HepG2 (cell line): ENCODE measurements around the gene UCN. TPM values are rescaled to one million over a fixed set of nuclear protein-coding genes. Genes with fewer than 3 reads are reported as not detected.

Source experiments
- FOSL2 ChIP-seq: sonication (generic); formaldehyde crosslinking; IDR thresholded peaks from 2 replicates; pipeline ENCODE4 v1.4.0; 2020; ENCODE audit warnings: missing genetic modification reagents
- FOXA1 ChIP-seq, 2 experiments: fragments of 450-650 bp in 1 of 2; sonication (generic) in 1 of 2; formaldehyde crosslinking in 1 of 2; IDR thresholded peaks; 2 replicates each; pipeline versions ENCODE4 v1.4.0 to v1.6.1; 2016 to 2020; ENCODE audit warnings: missing genetic modification reagents in 1 of 2
- GFI1 ChIP-seq: sonication (generic); formaldehyde crosslinking; IDR thresholded peaks from 2 replicates; pipeline ENCODE4 v1.5.0; 2020; ENCODE audit warnings: missing genetic modification reagents, mild to moderate bottlenecking, borderline replicate concordance
- HNRNPH1 ChIP-seq: fragments of 200-400 bp; formaldehyde crosslinking; optimal IDR thresholded peaks from 2 replicates; pipeline ENCODE3; 2017; ENCODE audit warnings: mild to moderate bottlenecking, low read depth, low read length
- HOMEZ ChIP-seq: IDR thresholded peaks from 2 replicates; pipeline ENCODE4 v1.6.1; 2016; ENCODE audit warnings: low read depth
- LRRFIP1 ChIP-seq: sonication (generic); formaldehyde crosslinking; conservative IDR thresholded peaks from 2 replicates; pipeline ENCODE4 v1.4.0; 2020; ENCODE audit warnings: missing genetic modification reagents
- NCOA2 ChIP-seq: sonication (generic); formaldehyde crosslinking; IDR thresholded peaks from 2 replicates; pipeline ENCODE4 v1.8.0; 2022; ENCODE audit warnings: inconsistent platforms
- PAWR ChIP-seq: sonication (generic); formaldehyde crosslinking; IDR thresholded peaks from 2 replicates; pipeline ENCODE4 v1.4.0; 2020; ENCODE audit warnings: missing genetic modification reagents, mild to moderate bottlenecking, borderline replicate concordance
- PHF5A ChIP-seq: IDR thresholded peaks from one replicate; pipeline ENCODE4 v1.6.1; 2018; ENCODE audit warnings: low read depth, missing genetic modification reagents; ENCODE audit not compliant: unreplicated experiment
- TARDBP ChIP-seq: sonication (generic); formaldehyde crosslinking; IDR thresholded peaks from 2 replicates; pipeline ENCODE4 v1.8.0; 2022; ENCODE audit warnings: mild to moderate bottlenecking, missing genetic modification reagents
- TFE3 ChIP-seq: IDR thresholded peaks from 2 replicates; pipeline ENCODE4 v1.6.1; 2016
- WIZ ChIP-seq: sonication (generic); formaldehyde crosslinking; IDR thresholded peaks from 2 replicates; pipeline ENCODE4 v1.5.1; 2020; ENCODE audit warnings: mild to moderate bottlenecking, missing genetic modification reagents
- ZBTB8A ChIP-seq: sonication (generic); formaldehyde crosslinking; IDR thresholded peaks from 2 replicates; pipeline ENCODE4 v1.4.0; 2020; ENCODE audit warnings: mild to moderate bottlenecking, low read depth, missing genetic modification reagents, borderline replicate concordance
- ZFP62 ChIP-seq: sonication (generic); formaldehyde crosslinking; IDR thresholded peaks from 2 replicates; pipeline ENCODE4 v1.4.0; 2020; ENCODE audit warnings: missing genetic modification reagents
- ZNF570 ChIP-seq: sonication (generic); formaldehyde crosslinking; IDR thresholded peaks from 2 replicates; pipeline ENCODE4 v1.4.0; 2020; ENCODE audit warnings: mild to moderate bottlenecking, missing genetic modification reagents, borderline replicate concordance
- ZNF609 ChIP-seq: sonication (generic); formaldehyde crosslinking; IDR thresholded peaks from 2 replicates; pipeline ENCODE4 v1.4.0; 2020; ENCODE audit warnings: mild to moderate bottlenecking, missing genetic modification reagents, borderline replicate concordance
- ZNF816 ChIP-seq: sonication (generic); formaldehyde crosslinking; IDR thresholded peaks from 2 replicates; pipeline ENCODE4 v1.8.0; 2022; ENCODE audit warnings: missing genetic modification reagents, mild to moderate bottlenecking, borderline replicate concordance
- polyA plus RNA-seq, 8 experiments: library from polyadenylated mRNA; depleted of rRNA in 3 of 8; stranded (reverse) in 7 of 8; unstranded in 1 of 8; fragments of >200 nt; fragmentation: Illumina TruSeq in 4 of 8; extraction: Trizol in 4 of 8; gene quantifications; 2 replicates each; pipeline versions ENCODE4 v1.2.1 to v1.2.3, GENCODE V29; 2011 to 2016; ENCODE audit warnings: low read depth in 4 of 8, missing spikeins in 1 of 8, mixed read lengths in 1 of 8; ENCODE audit not compliant: insufficient read depth in 1 of 8
- total RNA-seq, 5 experiments: library from RNA; depleted of rRNA; stranded (reverse); fragments of >200 nt; fragmentation: Illumina TruSeq; extraction: Trizol; gene quantifications; 2 replicates each; pipeline ENCODE4 v1.2.3, GENCODE V29; 2016; ENCODE audit warnings: low read depth in 1 of 5

UCN gene
- total and polyA plus RNA-seq, 2 of the 13 experiments (the other 11 are each of a cell fraction or from before 2014, with no cell fraction given), result 1.2 to 2.3 TPM

GRCh38 chr2:27322766-27323595 is 14.7 kb upstream of the UCN start, which contains the start of gene MPV17 (continued):
- TF ChIP-seq HOMEZ (CRISPR knock-in tag), result 0 out of 2 replicates have a peak, but pooled peaks have one; percentile 56
- peak; percentile 88 for TF ChIP-seq HNRNPH1
- TF ChIP-seq FOXA1 (IDR thresholded peaks at IDR 0.05), result no peak
- TF ChIP-seq FOXA1 (CRISPR knock-in tag; IDR thresholded peaks at IDR 0.05), result 0 out of 2 replicates have a peak, but pooled peaks have one; percentile 7
- TF ChIP-seq ZFP62, result peak; percentile 23; the same call in 1 of the 2 replicates
- 0 out of 2 replicates have a peak, but pooled peaks have one; percentile 37 for TF ChIP-seq ZNF570 (CRISPR knock-in tag)
- TF ChIP-seq ZNF816 (CRISPR knock-in tag), result 0 out of 2 replicates have a peak, but pooled peaks have one; percentile 84
- TF ChIP-seq FOSL2 (CRISPR knock-in tag), result peak; percentile 79
- peak; percentile 73 for TF ChIP-seq TARDBP
- TF ChIP-seq ZBTB8A (CRISPR knock-in tag), result no peak
- TF ChIP-seq PAWR, result peak; percentile 70; the same call in 1 of the 2 replicates
- 0 out of 2 replicates have a peak, but pooled peaks have one; percentile 37 for TF ChIP-seq ZNF609
- TF ChIP-seq NCOA2 (CRISPR knock-in tag), result peak; percentile 64
- no peak for TF ChIP-seq LRRFIP1 (CRISPR knock-in tag)
- peak; percentile 55; the same call in 1 of the 2 replicates for TF ChIP-seq GFI1 (CRISPR knock-in tag)
- TF ChIP-seq PHF5A (CRISPR knock-in tag), result peak; percentile 57
- TF ChIP-seq WIZ, result no peak
- peak; percentile 95 for TF ChIP-seq TFE3 (CRISPR knock-in tag)
